Gastroesophageal sphincter (tissue), 3 donors: ENCODE results near the gene OR5AU1.
"Not testable (repeated sequence)": the region's sequence is repeated elsewhere in the genome, so short reads cannot be mapped to it uniquely, and the experiment has no call there.

ENCODE experiments used
- CTCF ChIP-seq, 4 experiments: fragments of 200-600 bp in 2 of 4; fragments of 450-650 bp in 2 of 4; sonication (generic) in 1 of 4; IDR thresholded peaks; one replicate each; pipeline ENCODE4 v1.5.1; 2017 to 2019; ENCODE audit warnings: antibody characterized with exemption in 4 of 4, mild to moderate bottlenecking in 2 of 4, moderate library complexity in 2 of 4
- EP300 ChIP-seq: sonication (generic); formaldehyde crosslinking; IDR thresholded peaks from one replicate; pipeline ENCODE4 v1.6.1; 2017; ENCODE audit warnings: antibody characterized with exemption, mild to moderate bottlenecking
- POLR2A ChIP-seq, 2 donors: fragments of 450-650 bp; IDR thresholded peaks; one replicate each; pipeline ENCODE4 v1.6.1; 2017; ENCODE audit warnings: antibody characterized with exemption in 2 of 2, mild to moderate bottlenecking in 2 of 2, moderate library complexity in 1 of 2
- POLR2AphosphoS5 ChIP-seq: sonication (generic); formaldehyde crosslinking; IDR thresholded peaks from one replicate; pipeline ENCODE4 v1.6.1; 2017; ENCODE audit warnings: antibody characterized with exemption

- TF ChIP-seq POLR2A (IDR thresholded peaks at IDR 0.05); POLR2AphosphoS5; CTCF (IDR thresholded peaks at IDR 0.05); EP300: not testable (repeated sequence)
Measured at GRCh38 chr14:21158175-21158574, 2.3 kb upstream of the OR5AU1 start.
